Hepatocyte (in vitro differentiated cells): ENCODE data around the gene HHATL. TPM values are rescaled to one million over a fixed set of nuclear protein-coding genes. Genes with fewer than 3 reads are reported as not detected.

Experiments
- DNase-seq: peaks from one replicate; pipeline ENCODE4 v3.0.0-alpha.2; 2016; ENCODE audit warnings: low spot score
- H2AFZ ChIP-seq: fragments of 200-600 bp; sonication (generic); 2 replicates; pipeline ENCODE4 v1.6.0; 2016; ENCODE audit warnings: antibody characterized with exemption, mild to moderate bottlenecking
- H3K27ac ChIP-seq: fragments of 200-600 bp; sonication (generic); 2 replicates; pipeline ENCODE4 v1.5.1; 2016; ENCODE audit warnings: mild to moderate bottlenecking
- H3K27me3 ChIP-seq: fragments of 200-600 bp; sonication (generic); 2 replicates; pipeline ENCODE4 v1.6.1; 2016
- H3K36me3 ChIP-seq: fragments of 200-600 bp; sonication (generic); replicated peaks from 2 replicates; pipeline ENCODE4 v1.5.1; 2016; ENCODE audit warnings: low read depth; ENCODE audit not compliant: insufficient read depth
- H3K4me1 ChIP-seq: fragments of 200-600 bp; sonication (generic); 2 replicates; pipeline ENCODE4 v1.5.1; 2016; ENCODE audit warnings: mild to moderate bottlenecking, moderate library complexity; ENCODE audit not compliant: insufficient read depth
- H3K4me2 ChIP-seq: fragments of 200-600 bp; sonication (generic); 2 replicates; pipeline ENCODE4 v1.6.0; 2016
- H3K4me3 ChIP-seq: fragments of 200-600 bp; sonication (generic); 2 replicates; pipeline ENCODE4 v1.5.1; 2016; ENCODE audit warnings: mild to moderate bottlenecking
- H3K79me2 ChIP-seq: fragments of 200-600 bp; sonication (generic); 2 replicates; pipeline ENCODE4 v1.6.0; 2017; ENCODE audit warnings: mild to moderate bottlenecking
- H3K9me2 ChIP-seq: fragments of 200-600 bp; sonication (generic); replicated peaks from 2 replicates; pipeline ENCODE4 v1.6.0; 2017; ENCODE audit warnings: mild to moderate bottlenecking; ENCODE audit not compliant: insufficient read depth
- H3K9me3 ChIP-seq: fragments of 200-600 bp; sonication (generic); 2 replicates; pipeline ENCODE4 v1.5.1; 2016; ENCODE audit warnings: low read depth, mild to moderate bottlenecking
- H4K20me1 ChIP-seq: fragments of 200-600 bp; sonication (generic); 2 replicates; pipeline ENCODE4 v1.6.0; 2016; ENCODE audit warnings: mild to moderate bottlenecking; ENCODE audit not compliant: insufficient read depth, poor library complexity, severe bottlenecking
- EZH2 ChIP-seq: fragments of 200-600 bp; sonication (generic); IDR thresholded peaks from 2 replicates; pipeline ENCODE4 v1.6.1; 2016; ENCODE audit warnings: antibody characterized with exemption, mild to moderate bottlenecking, borderline replicate concordance
- EZH2phosphoT487 ChIP-seq: fragments of 200-600 bp; sonication (generic); IDR thresholded peaks from one replicate; pipeline ENCODE4 v1.6.1; 2018; ENCODE audit warnings: antibody characterized with exemption, mild to moderate bottlenecking, low read depth, moderate library complexity; ENCODE audit not compliant: unreplicated experiment, severe bottlenecking
- WGBS: methylation state at CpG from one replicate; pipeline ENCODE4 v1.1.6; 2016; ENCODE audit warnings: low lambda C conversion rate; ENCODE audit errors: missing lambda C conversion rate; 5-methylcytosine and 5-hydroxymethylcytosine counted together
- polyA plus RNA-seq: library from polyadenylated mRNA; unstranded; fragments of >200 nt; fragmentation: Nextera tagmentation; extraction: Ambion mirVana; gene quantifications from 2 replicates; pipeline ENCODE4 v1.2.1, GENCODE V29; 2016
- total RNA-seq: library from RNA; depleted of rRNA; stranded (reverse); fragments of >200 nt; gene quantifications from 2 replicates; pipeline ENCODE4 v1.2.3, GENCODE V29; 2014
- TF ChIP-seq, protein P1 (sequence below): fragments of 200-600 bp; sonication (generic); IDR thresholded peaks from 2 replicates; pipeline ENCODE4 v1.5.1; 2016; ENCODE audit warnings: antibody characterized with exemption, mild to moderate bottlenecking; ENCODE audit not compliant: poor library complexity

HHATL gene
- total and polyA plus RNA-seq, 2 experiments from 2014 or later, result not detected

GRCh38 chr3:42694366-42694765 is 8.2 kb downstream of the HHATL start:
- Histone ChIP-seq H3K9me3 (no peaks in the 10 kb centered on the region), H3K4me1 (no peaks in the 10 kb centered on the region), H3K9me2 (no peaks in the 10 kb centered on the region), H3K4me3 (no peak overlapping the region), H4K20me1 (no peaks in the 10 kb centered on the region), H2AFZ (no peak overlapping the region), H3K36me3 (no peaks in the 10 kb centered on the region), H3K4me2 (no peak overlapping the region), H3K79me2 (no peaks in the 10 kb centered on the region), H3K27ac (no peak overlapping the region), H3K27me3 (no peaks in the 10 kb centered on the region)
- no peak for DNase-seq
- TF ChIP-seq EZH2phosphoT487, result no peak
- no peak for TF ChIP-seq EZH2
- TF ChIP-seq, protein P1, sequence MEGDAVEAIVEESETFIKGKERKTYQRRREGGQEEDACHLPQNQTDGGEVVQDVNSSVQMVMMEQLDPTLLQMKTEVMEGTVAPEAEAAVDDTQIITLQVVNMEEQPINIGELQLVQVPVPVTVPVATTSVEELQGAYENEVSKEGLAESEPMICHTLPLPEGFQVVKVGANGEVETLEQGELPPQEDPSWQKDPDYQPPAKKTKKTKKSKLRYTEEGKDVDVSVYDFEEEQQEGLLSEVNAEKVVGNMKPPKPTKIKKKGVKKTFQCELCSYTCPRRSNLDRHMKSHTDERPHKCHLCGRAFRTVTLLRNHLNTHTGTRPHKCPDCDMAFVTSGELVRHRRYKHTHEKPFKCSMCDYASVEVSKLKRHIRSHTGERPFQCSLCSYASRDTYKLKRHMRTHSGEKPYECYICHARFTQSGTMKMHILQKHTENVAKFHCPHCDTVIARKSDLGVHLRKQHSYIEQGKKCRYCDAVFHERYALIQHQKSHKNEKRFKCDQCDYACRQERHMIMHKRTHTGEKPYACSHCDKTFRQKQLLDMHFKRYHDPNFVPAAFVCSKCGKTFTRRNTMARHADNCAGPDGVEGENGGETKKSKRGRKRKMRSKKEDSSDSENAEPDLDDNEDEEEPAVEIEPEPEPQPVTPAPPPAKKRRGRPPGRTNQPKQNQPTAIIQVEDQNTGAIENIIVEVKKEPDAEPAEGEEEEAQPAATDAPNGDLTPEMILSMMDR, result no peak

DNA sequence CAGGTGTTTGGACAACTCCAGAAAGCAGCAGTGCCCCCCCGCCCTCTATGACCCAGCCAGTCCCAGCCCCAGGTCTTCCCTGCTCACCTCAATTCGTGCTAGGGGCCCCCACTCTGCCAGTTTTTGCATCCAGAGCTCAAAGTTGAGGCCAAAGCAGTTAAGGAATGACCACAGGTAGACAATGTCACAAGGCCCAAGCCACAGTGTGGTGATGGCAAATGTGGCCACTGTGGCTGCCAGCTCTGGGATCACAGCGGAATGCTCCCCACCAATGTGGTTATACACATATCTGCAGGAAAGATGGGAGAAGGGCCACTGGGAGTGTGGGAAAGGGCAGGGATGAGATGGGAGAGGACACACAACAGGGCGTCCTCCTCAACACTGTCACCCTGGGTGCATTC is 9.1 kb downstream of the HHATL start:
- WGBS, result 83% methylated on average over 4 of the region's 4 CpGs
- no peaks in the 10 kb centered on the region for H3K27me3 ChIP-seq
- H3K9me2 ChIP-seq, result no peaks in the 10 kb centered on the region
- H4K20me1 ChIP-seq, result no peaks in the 10 kb centered on the region
- H3K27ac ChIP-seq, result no peak overlapping the region
- H3K79me2 ChIP-seq, result no peaks in the 10 kb centered on the region
- no peak overlapping the region for H2AFZ ChIP-seq
- no peaks in the 10 kb centered on the region for H3K36me3 ChIP-seq
- H3K9me3 ChIP-seq, result no peaks in the 10 kb centered on the region
- H3K4me1 ChIP-seq, result no peaks in the 10 kb centered on the region
- H3K4me2 ChIP-seq, result no peak overlapping the region
- TF ChIP-seq EZH2 (no peak), EZH2phosphoT487 (no peak)
- TF ChIP-seq, protein P1, result no peak
- DNase-seq, result no peak
- H3K4me3 ChIP-seq, result no peak overlapping the region

GRCh38 chr3:42692667-42693529 is 9.7 kb downstream of the HHATL start:
- H3K4me1 ChIP-seq, result no peaks in the 10 kb centered on the region
- no peak overlapping the region for H3K27ac ChIP-seq
- no peaks in the 10 kb centered on the region for H3K36me3 ChIP-seq
- no peak overlapping the region for H3K4me2 ChIP-seq
- no peak overlapping the region for H3K4me3 ChIP-seq
- no peaks in the 10 kb centered on the region for H3K27me3 ChIP-seq
- no peak for DNase-seq
- no peaks in the 10 kb centered on the region for H4K20me1 ChIP-seq
- TF ChIP-seq EZH2phosphoT487 (no peak), EZH2 (no peak)
- TF ChIP-seq, protein P1, result no peak
- no peaks in the 10 kb centered on the region for H3K79me2 ChIP-seq
- no peaks in the 10 kb centered on the region for H3K9me2 ChIP-seq
- H3K9me3 ChIP-seq, result no peaks in the 10 kb centered on the region
- 92% methylated on average over 17 of the region's 17 CpGs for WGBS
- no peak overlapping the region for H2AFZ ChIP-seq
